Measurements from ENCODE around the gene RAN. TPM values are rescaled to one million over a fixed set of nuclear protein-coding genes. Genes with fewer than 3 reads are reported as not detected.
"Not testable (repeated sequence)": the region's sequence is repeated elsewhere in the genome, so short reads cannot be mapped to it uniquely, and the experiment has no call there.

The RAN gene
- total RNA-seq, 1 donor from 2014 or later = 519 TPM

DNA sequence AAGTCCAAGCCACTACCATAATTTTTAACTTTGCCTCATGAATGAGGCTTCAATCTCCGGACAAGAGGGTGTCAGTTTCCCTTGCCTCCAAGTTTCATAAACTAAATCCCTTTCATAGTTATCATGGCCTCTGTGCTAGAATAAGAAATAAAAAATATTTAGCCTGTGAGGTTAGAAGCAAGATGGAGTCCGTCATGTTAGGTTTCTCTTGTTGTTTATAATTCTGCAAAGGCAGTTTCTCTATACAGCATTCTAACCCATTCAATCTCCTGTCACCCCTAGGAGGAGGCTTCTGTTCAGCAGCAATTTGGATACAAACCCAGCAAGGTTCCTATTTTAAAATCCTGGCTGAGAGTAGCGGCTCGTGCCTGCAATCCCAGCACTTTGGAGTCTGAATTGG is 15.8 kb upstream of the RAN start:
- no peaks in the 10 kb centered on the region for H3K4me1 Mint-ChIP-seq (ENCODE audit: low read depth)
- peaks cover 2% of the 10 kb centered on the region for H3K36me3 Mint-ChIP-seq (ENCODE audit: low read depth)
- TF ChIP-seq, protein P1, sequence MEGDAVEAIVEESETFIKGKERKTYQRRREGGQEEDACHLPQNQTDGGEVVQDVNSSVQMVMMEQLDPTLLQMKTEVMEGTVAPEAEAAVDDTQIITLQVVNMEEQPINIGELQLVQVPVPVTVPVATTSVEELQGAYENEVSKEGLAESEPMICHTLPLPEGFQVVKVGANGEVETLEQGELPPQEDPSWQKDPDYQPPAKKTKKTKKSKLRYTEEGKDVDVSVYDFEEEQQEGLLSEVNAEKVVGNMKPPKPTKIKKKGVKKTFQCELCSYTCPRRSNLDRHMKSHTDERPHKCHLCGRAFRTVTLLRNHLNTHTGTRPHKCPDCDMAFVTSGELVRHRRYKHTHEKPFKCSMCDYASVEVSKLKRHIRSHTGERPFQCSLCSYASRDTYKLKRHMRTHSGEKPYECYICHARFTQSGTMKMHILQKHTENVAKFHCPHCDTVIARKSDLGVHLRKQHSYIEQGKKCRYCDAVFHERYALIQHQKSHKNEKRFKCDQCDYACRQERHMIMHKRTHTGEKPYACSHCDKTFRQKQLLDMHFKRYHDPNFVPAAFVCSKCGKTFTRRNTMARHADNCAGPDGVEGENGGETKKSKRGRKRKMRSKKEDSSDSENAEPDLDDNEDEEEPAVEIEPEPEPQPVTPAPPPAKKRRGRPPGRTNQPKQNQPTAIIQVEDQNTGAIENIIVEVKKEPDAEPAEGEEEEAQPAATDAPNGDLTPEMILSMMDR (IDR thresholded peaks at IDR 0.05) = no peak
- H3K27ac Mint-ChIP-seq (ENCODE audit: unreplicated experiment) = no peak overlapping the region
- peaks cover 6% of the 10 kb centered on the region for H3K9me3 Mint-ChIP-seq (ENCODE audit: low read depth)
- no peak overlapping the region for H3K4me3 Mint-ChIP-seq (ENCODE audit: unreplicated experiment)
- H3K27me3 Mint-ChIP-seq (ENCODE audit: low read depth) = peaks cover 8% of the 10 kb centered on the region
- DNase-seq (ENCODE audit: low spot score) = no peak

GRCh38 chr12:130858084-130858483 is 13.8 kb upstream of the RAN start:
- no peaks in the 10 kb centered on the region for H3K4me1 Mint-ChIP-seq (ENCODE audit: low read depth)
- DNase-seq (ENCODE audit: low spot score) = no peak
- no peak overlapping the region for H3K27ac Mint-ChIP-seq (ENCODE audit: unreplicated experiment)
- TF ChIP-seq, protein P1 (IDR thresholded peaks at IDR 0.05) = peak; percentile 22
- peaks cover 6% of the 10 kb centered on the region for H3K9me3 Mint-ChIP-seq (ENCODE audit: low read depth)
- H3K36me3 Mint-ChIP-seq (ENCODE audit: low read depth) = peaks cover 4% of the 10 kb centered on the region
- no peak overlapping the region for H3K4me3 Mint-ChIP-seq (ENCODE audit: unreplicated experiment)
- H3K27me3 Mint-ChIP-seq (ENCODE audit: low read depth) = peaks cover 8% of the 10 kb centered on the region

DNA sequence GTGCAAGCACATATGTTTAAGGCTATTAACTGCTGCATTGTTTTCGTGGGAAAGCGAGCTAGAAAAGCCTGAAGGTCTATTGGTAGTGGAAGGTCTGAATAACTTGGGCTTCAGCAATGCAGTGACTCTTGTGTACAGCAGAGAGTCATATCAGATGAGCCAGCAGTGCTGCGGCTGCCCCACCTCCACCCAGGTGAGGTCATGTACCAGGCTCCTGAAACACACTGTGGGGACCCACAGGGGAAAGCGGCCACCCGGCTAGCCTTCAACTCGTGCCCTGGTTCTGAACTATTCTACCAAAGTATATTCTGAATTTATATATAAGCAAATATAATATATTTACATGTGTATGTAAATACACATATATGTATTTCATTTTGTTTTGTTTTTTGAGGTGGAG is 12.7 kb upstream of the RAN start:
- DNase-seq (ENCODE audit: low spot score) = no peak
- H3K4me1 Mint-ChIP-seq (ENCODE audit: low read depth) = no peaks in the 10 kb centered on the region
- peaks cover 4% of the 10 kb centered on the region for H3K36me3 Mint-ChIP-seq (ENCODE audit: low read depth)
- no peak overlapping the region for H3K4me3 Mint-ChIP-seq (ENCODE audit: unreplicated experiment)
- TF ChIP-seq, protein P1 (IDR thresholded peaks at IDR 0.05) = no peak
- no peak overlapping the region for H3K27ac Mint-ChIP-seq (ENCODE audit: unreplicated experiment)
- H3K27me3 Mint-ChIP-seq (ENCODE audit: low read depth) = peaks cover 4% of the 10 kb centered on the region
- peaks cover 6% of the 10 kb centered on the region for H3K9me3 Mint-ChIP-seq (ENCODE audit: low read depth)

DNA sequence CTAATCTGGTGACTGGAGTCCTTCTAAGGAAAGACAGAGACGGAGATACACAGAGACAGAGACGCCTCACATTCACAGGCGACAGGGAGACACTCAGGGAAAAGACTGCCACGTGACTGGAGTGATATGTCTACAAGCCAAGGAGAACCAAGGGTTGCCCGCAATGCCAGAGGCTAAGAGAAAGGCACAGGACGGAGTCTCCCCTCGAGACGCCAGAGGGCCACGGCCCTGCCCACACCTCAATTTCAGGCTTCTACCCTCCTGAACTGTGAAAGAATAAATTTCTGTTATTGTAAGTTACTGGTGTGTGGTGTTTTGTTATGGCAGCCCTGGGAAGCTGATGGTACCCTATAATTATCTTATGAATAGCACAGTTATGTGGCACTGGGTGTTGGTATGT is 11.6 kb upstream of the RAN start:
- DNase-seq (ENCODE audit: low spot score) = no peak
- TF ChIP-seq, protein P1 (IDR thresholded peaks at IDR 0.05) = no peak
- Mint-ChIP-seq H3K27me3 (ENCODE audit: low read depth) (no peaks in the 10 kb centered on the region), H3K36me3 (ENCODE audit: low read depth) (peaks cover 4% of the 10 kb centered on the region), H3K27ac (ENCODE audit: unreplicated experiment) (no peak overlapping the region), H3K9me3 (ENCODE audit: low read depth) (peaks cover 6% of the 10 kb centered on the region), H3K4me3 (ENCODE audit: unreplicated experiment) (no peak overlapping the region), H3K4me1 (ENCODE audit: low read depth) (no peaks in the 10 kb centered on the region)

DNA sequence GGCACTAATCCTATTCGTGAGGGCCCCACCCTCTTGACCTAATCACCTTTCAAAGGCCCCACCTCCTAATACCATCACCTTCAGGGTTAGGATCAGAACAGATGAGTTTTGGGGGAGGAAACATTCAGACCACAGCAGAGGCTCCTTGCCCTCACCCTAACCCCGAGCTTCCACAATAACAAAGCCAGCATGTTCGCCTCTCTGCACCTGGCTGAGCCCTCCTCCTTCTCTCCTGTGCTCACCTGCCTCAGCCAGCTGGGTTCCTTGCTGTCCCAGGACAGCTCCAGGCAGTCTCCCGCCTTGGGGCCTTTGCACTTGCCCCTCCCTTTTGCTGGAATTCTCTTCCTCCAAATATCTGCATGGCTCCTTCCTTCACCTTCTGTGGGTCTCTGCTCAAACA is 9.7 kb upstream of the RAN start:
- Mint-ChIP-seq H3K9me3 (ENCODE audit: low read depth) (peaks cover under 1% of the 10 kb centered on the region), H3K36me3 (ENCODE audit: low read depth) (peaks cover 2% of the 10 kb centered on the region), H3K4me3 (ENCODE audit: unreplicated experiment) (no peak overlapping the region), H3K27me3 (ENCODE audit: low read depth) (no peaks in the 10 kb centered on the region), H3K27ac (ENCODE audit: unreplicated experiment) (no peak overlapping the region), H3K4me1 (ENCODE audit: low read depth) (no peaks in the 10 kb centered on the region)
- no peak for DNase-seq (ENCODE audit: low spot score)
- TF ChIP-seq, protein P1 (IDR thresholded peaks at IDR 0.05) = no peak

DNA sequence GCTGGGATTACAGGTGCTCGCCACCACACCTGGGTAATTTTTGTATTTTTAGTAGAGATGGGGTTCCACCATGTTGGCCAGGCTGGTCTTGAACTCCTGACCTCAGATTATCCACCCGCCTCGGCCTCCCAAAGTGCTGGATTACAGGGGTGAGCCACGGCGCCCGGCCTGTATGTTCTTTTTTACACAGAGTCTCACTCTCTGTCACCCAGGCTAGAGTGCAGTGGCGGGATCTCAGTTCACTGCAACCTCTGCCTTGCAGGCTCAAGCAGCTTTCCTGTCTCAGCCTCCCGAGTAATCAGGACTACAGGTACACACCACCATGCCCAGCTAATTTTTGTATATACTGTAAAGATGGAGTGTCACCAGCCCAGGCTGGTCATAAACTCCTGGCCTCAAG is 9.1 kb upstream of the RAN start:
- not testable (repeated sequence) for H3K4me1 Mint-ChIP-seq (ENCODE audit: low read depth); H3K9me3 Mint-ChIP-seq (ENCODE audit: low read depth); H3K27ac Mint-ChIP-seq (ENCODE audit: unreplicated experiment); DNase-seq (ENCODE audit: low spot score); H3K4me3 Mint-ChIP-seq (ENCODE audit: unreplicated experiment); H3K27me3 Mint-ChIP-seq (ENCODE audit: low read depth); H3K36me3 Mint-ChIP-seq (ENCODE audit: low read depth)

All from chondrocyte (in vitro differentiated cells).